GM20431 (cell line): Measurements from ENCODE around the gene CTBS.
"Not testable (repeated sequence)": the region's sequence is repeated elsewhere in the genome, so short reads cannot be mapped to it uniquely, and the experiment has no call there.

ENCODE experiments used
- in situ Hi-C: fragments of 300-500 bp; cut with MseI, MboI; formaldehyde crosslinking; loops from one replicate; pipeline ENCODE4 v1.15.0; 2020; ENCODE audit warnings: low sequenced_read_pairs; ENCODE audit not compliant: unreplicated experiment

CTBS gene

DNA sequence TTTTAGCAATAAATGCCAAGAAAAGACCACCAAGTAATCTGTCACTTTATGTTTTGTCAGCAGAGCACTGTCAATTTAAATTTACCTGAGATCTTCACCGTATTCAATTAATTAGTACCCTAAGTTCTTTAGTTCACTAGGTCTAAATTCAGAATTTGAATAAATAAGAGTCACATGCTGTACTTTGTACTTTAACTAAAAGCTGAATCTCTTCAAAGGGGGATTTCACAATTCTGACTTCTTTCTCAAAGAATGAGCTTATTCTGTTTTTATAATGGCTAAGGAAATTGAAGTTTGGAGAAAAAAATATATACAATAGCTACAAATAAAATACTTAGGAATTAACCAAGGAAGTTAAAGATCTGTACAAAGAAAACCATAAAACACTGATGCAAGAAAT is 65.7 kb downstream of the CTBS start:
- in situ Hi-C loops, result no loop called here

DNA sequence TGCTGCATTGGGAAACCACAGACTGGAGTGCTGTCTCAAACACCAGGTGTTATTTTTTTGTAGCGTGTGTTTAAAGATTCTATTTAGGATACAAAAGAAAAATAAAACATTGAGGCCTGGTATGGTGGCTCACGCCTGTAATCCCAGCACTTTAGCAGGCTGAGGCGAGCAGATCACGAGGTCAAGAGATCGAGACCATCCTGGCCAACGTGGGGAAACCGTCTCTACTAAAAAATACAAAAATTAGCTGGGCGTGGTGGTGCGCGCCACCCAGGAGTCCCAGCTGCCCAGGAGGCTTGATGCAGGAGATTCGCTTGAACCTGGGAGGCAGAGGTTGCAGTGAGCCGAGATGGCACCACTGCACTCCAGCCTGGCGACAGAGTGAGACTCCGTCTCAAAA is 66.4 kb downstream of the CTBS start:
- in situ Hi-C loops, result not testable (repeated sequence)

DNA sequence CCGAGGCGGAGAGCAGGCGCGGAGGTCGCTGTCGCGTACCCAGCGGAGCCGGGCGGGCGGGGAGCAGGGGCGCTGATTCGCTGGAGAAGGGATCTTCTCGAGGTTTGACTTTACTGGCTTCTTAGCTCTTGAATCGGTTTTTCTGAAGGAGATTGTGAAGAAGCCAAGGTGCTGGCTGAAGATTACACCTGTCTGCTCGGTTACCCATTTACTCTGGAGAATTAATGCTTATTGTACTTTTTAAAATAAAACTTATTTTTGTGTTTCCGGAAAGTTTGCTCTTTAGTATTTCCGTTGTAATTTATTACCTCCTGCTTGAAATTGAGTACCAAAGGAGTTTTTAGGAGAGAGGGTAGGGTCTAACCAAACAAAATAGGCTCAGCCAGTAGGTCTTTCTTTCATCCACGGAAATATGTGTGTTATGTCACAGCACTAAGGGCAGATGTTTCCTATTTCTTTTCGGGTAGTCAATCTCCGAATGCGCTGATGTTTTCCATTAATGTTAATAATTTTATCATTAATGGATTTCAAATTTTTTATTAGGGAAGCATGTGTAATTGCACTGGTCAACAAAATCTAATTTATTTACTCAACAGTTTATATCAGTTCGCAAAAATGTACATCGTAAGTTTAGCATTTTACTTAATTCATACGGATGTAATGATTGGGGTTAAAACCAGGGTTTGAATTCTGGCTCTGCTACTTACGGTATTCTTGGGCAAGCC is 67.3 kb downstream of the CTBS start:
- in situ Hi-C loops, result no loop called here

DNA sequence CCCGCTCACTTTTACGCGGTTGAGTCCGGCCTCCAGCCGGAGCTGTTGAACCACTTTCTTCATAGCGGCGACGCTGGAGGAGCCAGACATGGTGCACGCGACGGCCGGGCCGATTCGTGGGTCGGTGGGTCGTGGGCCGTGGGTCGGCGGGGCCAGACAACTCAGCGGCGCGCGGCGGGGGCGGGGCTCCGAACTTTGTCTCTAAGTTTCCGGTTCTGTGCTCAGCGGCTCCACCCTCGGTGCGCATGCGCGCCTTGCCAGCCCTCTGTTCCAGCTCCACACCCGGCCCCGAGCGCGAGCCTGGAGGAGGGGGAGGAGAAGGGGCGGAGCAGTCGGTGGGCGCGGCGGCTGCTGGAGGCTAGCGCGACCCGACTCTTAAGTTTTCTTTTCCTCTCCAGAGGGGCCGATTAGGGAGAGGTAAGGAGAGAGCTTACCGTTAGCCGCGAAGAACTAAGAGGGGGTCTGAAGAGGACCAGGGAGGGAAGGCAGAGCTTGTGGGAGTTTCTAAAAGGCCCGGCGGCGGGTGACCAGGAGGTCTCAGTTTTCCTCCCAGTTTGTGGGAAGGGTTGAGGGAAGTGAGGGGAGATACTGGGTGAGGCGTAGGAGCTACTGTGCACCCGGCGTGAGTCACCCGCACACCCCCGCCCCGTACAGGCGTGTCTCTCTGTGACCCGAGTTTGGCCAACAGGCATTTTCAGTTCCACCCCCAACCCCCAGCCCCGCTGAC is 68.1 kb downstream of the CTBS start, which contains the start of the genes GNG5 and SPATA1:
Gene GNG5 (minus strand): TSS at position 580 of the 727 bp plus-strand sequence. CDS start 490 bp downstream, at position 90.
Gene SPATA1 (plus strand): TSS at position 385 of the 727 bp plus-strand sequence. CDS start 9,974 bp downstream, outside the sequence.
- in situ Hi-C loops, result no loop called here

DNA sequence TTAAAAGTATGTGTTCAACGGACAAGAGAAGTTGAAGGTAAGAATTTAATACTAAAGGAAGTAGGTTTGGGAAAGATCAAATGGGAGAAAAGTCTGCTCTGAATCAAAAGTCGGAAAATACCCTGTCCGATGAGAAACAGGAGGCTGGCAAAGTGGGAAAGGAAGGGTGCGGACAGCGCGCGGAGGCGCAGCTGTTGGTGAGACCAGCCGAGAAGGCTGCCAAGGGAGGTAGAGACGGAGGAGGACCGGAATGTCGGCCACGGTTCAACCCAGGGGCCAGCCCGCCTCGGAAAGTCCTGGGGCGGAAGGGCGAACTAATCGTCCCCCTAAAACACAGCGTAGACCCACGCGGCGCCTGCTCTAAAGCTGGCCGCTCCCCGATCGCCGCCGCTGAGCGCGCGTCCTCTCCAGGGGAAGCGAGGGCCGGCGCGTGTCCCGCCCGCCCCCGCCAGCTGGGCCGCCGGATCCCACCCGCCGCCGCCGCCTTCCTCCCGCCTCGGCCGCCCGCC is 68.7 kb downstream of the CTBS start:
- in situ Hi-C loops, result no loop called here

DNA sequence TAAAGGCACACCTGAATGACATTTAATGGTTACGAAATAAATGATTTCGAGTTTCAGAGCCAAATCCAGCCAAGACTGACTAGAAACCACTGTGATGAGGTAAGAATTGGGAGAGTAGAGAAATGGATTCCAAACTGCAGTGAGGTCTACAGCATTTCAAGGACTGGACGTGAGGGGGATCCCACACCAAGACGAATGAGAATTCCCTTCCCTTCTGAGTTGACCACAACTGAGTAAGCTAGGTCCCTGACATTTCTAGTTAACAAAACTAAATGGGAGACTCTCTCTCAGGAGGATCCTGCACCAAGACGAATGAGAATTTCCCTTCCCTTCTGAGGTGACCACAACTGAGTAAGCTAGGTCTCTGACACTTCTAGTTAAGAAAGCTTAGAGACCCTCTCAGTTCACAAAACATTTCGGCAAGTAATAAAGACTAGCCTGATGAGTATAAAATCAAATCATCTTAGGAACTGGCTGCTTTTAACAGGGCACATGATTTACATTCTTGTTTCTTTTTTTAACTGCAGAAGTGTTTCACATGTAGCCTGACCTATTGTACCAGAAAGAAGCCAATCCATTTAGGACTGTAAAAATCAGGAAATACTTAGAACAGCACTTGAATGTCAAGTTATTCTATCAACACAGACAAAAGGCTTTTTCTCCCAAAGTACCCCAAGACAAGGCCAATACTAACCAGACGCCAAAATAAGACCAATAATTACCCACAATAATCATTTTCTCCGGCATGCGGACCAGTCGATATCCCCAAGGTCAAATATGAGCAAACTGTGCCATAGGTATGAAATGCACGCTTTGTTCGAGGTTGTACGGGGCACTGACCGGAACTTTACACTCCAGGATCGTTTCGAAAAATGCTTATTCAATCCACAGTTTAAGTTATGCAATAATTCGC is 69.4 kb downstream of the CTBS start:
- in situ Hi-C loops, result no loop called here

DNA sequence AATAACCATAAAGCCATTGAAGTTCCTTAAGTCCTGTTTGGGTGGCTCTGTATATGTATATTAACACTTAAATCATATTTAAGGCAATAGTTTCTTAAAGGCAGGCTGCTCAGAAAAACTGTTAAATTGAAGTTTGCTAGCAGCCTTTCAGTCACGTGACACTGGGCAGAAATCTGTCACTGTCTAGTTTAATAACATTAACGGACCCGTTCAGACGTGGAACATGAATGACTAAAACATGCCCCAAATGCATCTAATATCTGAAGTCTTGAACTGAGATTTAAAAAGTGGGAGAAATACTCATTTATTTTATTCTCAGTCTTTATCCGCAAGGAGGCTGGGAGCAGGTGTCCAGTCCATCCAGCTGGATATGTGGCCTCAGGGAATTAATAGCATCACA is 71.3 kb downstream of the CTBS start:
- in situ Hi-C loops, result no loop called here
